B cell (primary cell): ENCODE data around the gene CTNNA3. TPM values are rescaled to one million over a fixed set of nuclear protein-coding genes. Genes with fewer than 3 reads are reported as not detected.

Source experiments
- ATAC-seq: fragments of 200-7000 bp; cut with Tn5 transposase; one replicate; pipeline ENCODE4 v1.10.0; 2021; ENCODE audit warnings: low read depth, mild to moderate bottlenecking, moderate number of reproducible peaks, moderate library complexity
- CTCF ChIA-PET: fragments of 350-600 bp; sonication (Branson Sonifier 250); formaldehyde crosslinking; loops from one replicate; lab custom pipeline; 2021; ENCODE audit warnings: antibody characterized with exemption, inconsistent platforms; lab: Charles Lee
- POLR2A ChIA-PET: fragments of 350-600 bp; sonication (Branson Sonifier 250); formaldehyde crosslinking; loops from one replicate; lab custom pipeline; 2021; ENCODE audit warnings: antibody characterized with exemption; lab: Charles Lee
- DNase-seq: peaks from one replicate; pipeline ENCODE4 v3.0.0; 2013
- H2AFZ ChIP-seq: 2 replicates; pipeline ENCODE4 v1.6.1; 2012; ENCODE audit warnings: mild to moderate bottlenecking, low read depth, low read length; ENCODE audit not compliant: insufficient read depth, poor library complexity, severe bottlenecking
- H3K27ac ChIP-seq, 2 donors: 1 replicate in 1 of 2; 2 replicates in 1 of 2; pipeline ENCODE4 v1.5.1; 2012 to 2013; ENCODE audit warnings: low read length in 2 of 2, mild to moderate bottlenecking in 2 of 2, moderate library complexity in 1 of 2
- H3K27me3 ChIP-seq, 4 experiments: fragments of 200-600 bp in 1 of 4; sonication (generic) in 1 of 4; replicated peaks in 1 of 4; 1 replicate in 2 of 4; 2 replicates in 2 of 4; pipeline versions ENCODE4 v1.6.1 to v1.7.0; 2013 to 2016; ENCODE audit warnings: low read length in 3 of 4, mild to moderate bottlenecking in 2 of 4, mixed read lengths in 1 of 4, moderate library complexity in 1 of 4; ENCODE audit not compliant: insufficient read depth in 4 of 4, control insufficient read depth in 3 of 4; ENCODE audit errors: control extremely low read depth in 1 of 4
- H3K36me3 ChIP-seq, 2 experiments: replicated peaks in 1 of 2; 1 replicate in 1 of 2; 2 replicates in 1 of 2; pipeline versions ENCODE4 v1.6.1 to v1.7.1; 2013; ENCODE audit warnings: low read length in 1 of 2; ENCODE audit not compliant: insufficient read depth in 2 of 2, control insufficient read depth in 1 of 2; ENCODE audit errors: control extremely low read depth in 1 of 2, extremely low read depth in 1 of 2
- H3K4me1 ChIP-seq, 2 donors: fragments of 200-600 bp in 1 of 2; sonication (generic) in 1 of 2; 1 replicate in 1 of 2; 2 replicates in 1 of 2; pipeline versions ENCODE4 v1.5.1 to v1.6.1; 2013 to 2017; ENCODE audit warnings: low read length in 2 of 2; ENCODE audit not compliant: control insufficient read depth in 2 of 2, insufficient read depth in 2 of 2
- H3K4me2 ChIP-seq: replicated peaks from 2 replicates; pipeline ENCODE3; 2012; ENCODE audit warnings: mild to moderate bottlenecking, low read depth, low read length; ENCODE audit not compliant: poor library complexity, severe bottlenecking
- H3K4me3 ChIP-seq, 5 experiments: fragments of 200-600 bp in 1 of 5; sonication (generic) in 1 of 5; 1 replicate in 3 of 5; 2 replicates in 2 of 5; pipeline versions ENCODE4 v1.5.1 to v1.7.0; 2011 to 2016; ENCODE audit warnings: low read length in 4 of 5, mild to moderate bottlenecking in 4 of 5, low read depth in 2 of 5, control low read depth in 1 of 5, moderate library complexity in 1 of 5; ENCODE audit not compliant: insufficient read depth in 1 of 5; ENCODE audit errors: control extremely low read depth in 1 of 5, extremely low read depth in 1 of 5
- H3K79me2 ChIP-seq: fragments of 200-600 bp; sonication (generic); one replicate; pipeline ENCODE4 v1.6.0; 2016; ENCODE audit warnings: low read length; ENCODE audit not compliant: control insufficient read depth, insufficient read depth
- H3K9ac ChIP-seq: fragments of 200-600 bp; sonication (generic); 2 replicates; pipeline ENCODE4 v1.6.1; 2017; ENCODE audit warnings: mild to moderate bottlenecking, low read length, moderate library complexity
- H3K9me3 ChIP-seq, 3 donors: one replicate each; pipeline versions ENCODE4 v1.6.1 to v1.7.1; 2013; ENCODE audit warnings: low read length in 2 of 3; ENCODE audit not compliant: control insufficient read depth in 2 of 3, insufficient read depth in 1 of 3; ENCODE audit errors: control extremely low read depth in 1 of 3
- H4K20me1 ChIP-seq: 2 replicates; pipeline ENCODE4 v1.6.0; 2012; ENCODE audit warnings: mild to moderate bottlenecking, low read length; ENCODE audit not compliant: insufficient read depth, control insufficient read depth, poor library complexity, severe bottlenecking
- H3K27ac Mint-ChIP-seq: one replicate; pipeline ENCODE4 v1.8.0; 2021; ENCODE audit warnings: mixed read lengths
- H3K27me3 Mint-ChIP-seq: one replicate; pipeline ENCODE4 v1.8.0; 2021; ENCODE audit warnings: mixed read lengths
- H3K4me1 Mint-ChIP-seq: one replicate; pipeline ENCODE4 v1.8.0; 2021; ENCODE audit warnings: mixed read lengths
- H3K4me3 Mint-ChIP-seq: one replicate; pipeline ENCODE4 v1.8.0; 2021; ENCODE audit warnings: mixed read lengths
- H3K9me3 Mint-ChIP-seq: one replicate; pipeline ENCODE4 v1.8.0; 2022; ENCODE audit warnings: mixed read lengths; ENCODE audit not compliant: insufficient read depth
- EZH2 ChIP-seq: IDR thresholded peaks from 2 replicates; pipeline ENCODE4 v1.6.1; 2012; ENCODE audit warnings: borderline replicate concordance, low read depth, mild to moderate bottlenecking, moderate library complexity, low read length; ENCODE audit not compliant: insufficient read depth, poor library complexity, severe bottlenecking
- WGBS: methylation state at CpG from one replicate; pipeline ENCODE4 v1.1.5; 2013; ENCODE audit warnings: missing lambda C conversion rate; ENCODE audit not compliant: insufficient coverage; 5-methylcytosine and 5-hydroxymethylcytosine counted together
- intact Hi-C: fragments of 100-400 bp; cut with micrococcal nuclease; formaldehyde crosslinking; loops from one replicate; pipeline ENCODE4 v1.10.0; 2022
- polyA plus RNA-seq: library from polyadenylated mRNA; depleted of rRNA; stranded (reverse); fragments of >200 nt; gene quantifications from 2 replicates; pipeline ENCODE4 v1.2.3, GENCODE V29; 2012
- total RNA-seq, 2 donors: library from RNA; stranded (reverse); fragments of 120-200 nt in 1 of 2; gene quantifications; 1 replicate in 1 of 2; 2 replicates in 1 of 2; pipeline versions ENCODE4 v1.2.3 to v1.2.4, GENCODE V29; 2013 to 2022
- TF ChIP-seq, protein P1 (sequence below): fragments of 200-600 bp; IDR thresholded peaks from one replicate; pipeline ENCODE4 v1.8.0; 2022; ENCODE audit warnings: antibody characterized with exemption, mild to moderate bottlenecking

The CTNNA3 gene
- total and polyA plus RNA-seq, 2 donors (not counting 1 experiment from before 2014, with no cell fraction given), result 0.01 TPM; not detected in 1

DNA sequence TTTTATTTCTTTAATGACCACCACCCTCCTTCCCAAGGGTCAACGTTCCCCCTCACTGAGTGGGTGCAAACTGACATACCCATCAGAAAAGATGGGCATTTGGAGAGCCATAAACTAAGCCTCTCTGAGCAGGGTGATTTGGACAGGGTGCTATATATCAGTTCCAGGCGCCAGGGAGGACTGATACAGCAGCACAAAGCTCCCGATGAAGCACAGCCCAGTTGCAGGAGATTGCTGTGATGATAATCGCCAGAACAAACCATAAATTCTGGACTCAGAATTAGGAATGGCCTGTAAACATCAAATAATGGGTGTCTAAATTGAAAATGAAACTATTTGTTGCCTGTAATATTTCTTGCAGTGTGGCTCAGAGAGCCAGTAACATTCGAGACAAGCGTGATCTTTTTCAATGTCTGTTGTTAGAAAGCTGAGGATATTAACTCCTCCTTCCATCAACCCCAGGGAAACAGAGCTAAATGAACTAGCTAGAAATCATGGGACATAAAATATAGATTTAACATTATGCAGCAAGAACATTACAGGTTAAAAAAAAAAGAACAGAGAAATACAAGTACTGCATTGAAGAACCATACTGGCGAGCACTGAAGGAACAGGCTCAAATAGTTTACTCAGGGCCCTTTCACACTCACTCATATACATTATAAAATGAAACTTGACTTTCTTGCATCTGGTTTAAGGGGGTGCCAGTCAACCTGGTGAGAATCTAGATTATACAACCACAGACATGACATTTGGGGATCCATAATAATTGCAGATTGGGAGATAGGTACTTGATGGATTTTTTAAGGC, 907.6 kb downstream of the CTNNA3 start:
- Histone ChIP-seq H2AFZ (no peak overlapping the region), H4K20me1 (no peaks in the 10 kb centered on the region), H3K9me3 (peaks cover 0 to 3% (median 0%) of the 10 kb centered on the region in 3 donors), H3K4me3 (no peak overlapping the region), H3K36me3 (no peaks in the 10 kb centered on the region), H3K9ac (no peak overlapping the region), H3K4me2 (no peak overlapping the region), H3K4me1 (no peaks in the 10 kb centered on the region), H3K27ac (no peak overlapping the region), H3K27me3 (no peaks in the 10 kb centered on the region), H3K79me2 (no peaks in the 10 kb centered on the region)
- DNase-seq, result no peak
- no peak overlapping the region for H3K4me3 Mint-ChIP-seq
- H3K27ac Mint-ChIP-seq, result no peak overlapping the region
- ChIA-PET POLR2A (no interaction called here), CTCF (no interaction called here)
- no peak for ATAC-seq
- intact Hi-C loops, result no loop called here
- H3K27me3 Mint-ChIP-seq, result no peaks in the 10 kb centered on the region
- WGBS, result 66% methylated on average over 3 of the region's 7 CpGs
- peaks cover under 1% of the 10 kb centered on the region for H3K9me3 Mint-ChIP-seq
- no peaks in the 10 kb centered on the region for H3K4me1 Mint-ChIP-seq
- TF ChIP-seq, protein P1, sequence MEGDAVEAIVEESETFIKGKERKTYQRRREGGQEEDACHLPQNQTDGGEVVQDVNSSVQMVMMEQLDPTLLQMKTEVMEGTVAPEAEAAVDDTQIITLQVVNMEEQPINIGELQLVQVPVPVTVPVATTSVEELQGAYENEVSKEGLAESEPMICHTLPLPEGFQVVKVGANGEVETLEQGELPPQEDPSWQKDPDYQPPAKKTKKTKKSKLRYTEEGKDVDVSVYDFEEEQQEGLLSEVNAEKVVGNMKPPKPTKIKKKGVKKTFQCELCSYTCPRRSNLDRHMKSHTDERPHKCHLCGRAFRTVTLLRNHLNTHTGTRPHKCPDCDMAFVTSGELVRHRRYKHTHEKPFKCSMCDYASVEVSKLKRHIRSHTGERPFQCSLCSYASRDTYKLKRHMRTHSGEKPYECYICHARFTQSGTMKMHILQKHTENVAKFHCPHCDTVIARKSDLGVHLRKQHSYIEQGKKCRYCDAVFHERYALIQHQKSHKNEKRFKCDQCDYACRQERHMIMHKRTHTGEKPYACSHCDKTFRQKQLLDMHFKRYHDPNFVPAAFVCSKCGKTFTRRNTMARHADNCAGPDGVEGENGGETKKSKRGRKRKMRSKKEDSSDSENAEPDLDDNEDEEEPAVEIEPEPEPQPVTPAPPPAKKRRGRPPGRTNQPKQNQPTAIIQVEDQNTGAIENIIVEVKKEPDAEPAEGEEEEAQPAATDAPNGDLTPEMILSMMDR, result no peak
- no peak for TF ChIP-seq EZH2

DNA sequence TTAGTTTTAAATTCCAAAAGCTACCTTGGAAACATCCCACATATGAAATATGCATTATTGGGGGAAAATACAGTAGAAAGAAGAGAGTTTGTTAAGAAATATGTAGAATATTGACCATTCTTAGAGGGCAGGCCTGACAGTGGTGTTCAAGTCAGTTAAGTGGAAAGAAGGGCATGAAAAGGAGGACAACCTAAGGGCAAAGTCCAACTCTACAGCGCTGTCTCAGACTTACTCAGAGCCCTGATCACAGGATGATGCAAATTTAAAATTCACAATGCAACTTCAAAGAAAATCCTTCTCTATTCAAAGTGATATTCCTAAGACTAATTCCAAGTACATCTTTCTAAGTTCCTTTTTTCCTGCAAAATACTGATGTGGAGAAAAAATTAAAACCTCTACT, 909.3 kb downstream of the CTNNA3 start:
- H3K4me3 Mint-ChIP-seq, result no peak overlapping the region
- Histone ChIP-seq H3K4me3 (no peak overlapping the region), H3K27me3 (no peaks in the 10 kb centered on the region), H3K4me1 (no peaks in the 10 kb centered on the region), H3K9me3 (peaks cover 0 to 3% (median 0%) of the 10 kb centered on the region in 3 donors), H3K79me2 (no peaks in the 10 kb centered on the region), H2AFZ (no peak overlapping the region), H3K36me3 (no peaks in the 10 kb centered on the region), H3K4me2 (no peak overlapping the region), H3K27ac (no peak overlapping the region), H3K9ac (no peak overlapping the region), H4K20me1 (no peaks in the 10 kb centered on the region)
- no CpG with 5 or more reads among the region's 1 CpG for WGBS
- POLR2A ChIA-PET, result no interaction called here
- no peaks in the 10 kb centered on the region for H3K4me1 Mint-ChIP-seq
- no peaks in the 10 kb centered on the region for H3K27me3 Mint-ChIP-seq
- intact Hi-C loops, result no loop called here
- peaks cover 2% of the 10 kb centered on the region for H3K9me3 Mint-ChIP-seq
- CTCF ChIA-PET, result no interaction called here
- TF ChIP-seq, protein P1, result no peak
- no peak for TF ChIP-seq EZH2
- ATAC-seq (no peak), DNase-seq (no peak)
- no peak overlapping the region for H3K27ac Mint-ChIP-seq
